Transverse colon (tissue), 4 donors: ENCODE results near the gene PI4KA. TPM values are rescaled to one million over a fixed set of nuclear protein-coding genes. Genes with fewer than 3 reads are reported as not detected.

ENCODE experiments used
- DNase-seq: peaks from one replicate; pipeline ENCODE4 v3.0.0-alpha.2; 2019
- H3K27ac ChIP-seq, 4 donors: fragments of 200-600 bp; sonication (generic); 2 replicates each; pipeline ENCODE4 v1.5.1; 2016 to 2018; ENCODE audit warnings: inconsistent platforms in 4 of 4
- H3K27me3 ChIP-seq: fragments of 200-600 bp; sonication (generic); 2 replicates; pipeline ENCODE4 v1.5.1; 2017; ENCODE audit warnings: inconsistent platforms
- H3K36me3 ChIP-seq, 4 donors: fragments of 200-600 bp; sonication (generic); 2 replicates each; pipeline ENCODE4 v1.5.1; 2017 to 2019; ENCODE audit warnings: inconsistent platforms in 4 of 4
- H3K4me1 ChIP-seq, 4 donors: fragments of 200-600 bp; sonication (generic); 2 replicates each; pipeline ENCODE4 v1.5.1; 2017 to 2020; ENCODE audit warnings: inconsistent platforms in 4 of 4
- H3K4me3 ChIP-seq, 4 donors: fragments of 200-600 bp; sonication (generic); 1 replicate in 1 of 4; 2 replicates in 3 of 4; pipeline versions ENCODE4 v1.5.1 to v1.6.1; 2017 to 2019; ENCODE audit warnings: inconsistent platforms in 4 of 4
- H3K9me3 ChIP-seq, 2 donors: fragments of 200-600 bp; sonication (generic); 2 replicates each; pipeline ENCODE4 v1.5.1; 2017 to 2019; ENCODE audit warnings: inconsistent platforms in 2 of 2
- CTCF ChIP-seq, 5 experiments: fragments of 200-600 bp in 3 of 5; fragments of 450-650 bp in 2 of 5; sonication (generic) in 3 of 5; IDR thresholded peaks; 1 replicate in 2 of 5; 2 replicates in 3 of 5; pipeline ENCODE4 v1.5.1; 2016 to 2017; ENCODE audit warnings: antibody characterized with exemption in 5 of 5, inconsistent platforms in 3 of 5, mild to moderate bottlenecking in 2 of 5, moderate library complexity in 1 of 5
- EP300 ChIP-seq: sonication (generic); formaldehyde crosslinking; IDR thresholded peaks from one replicate; pipeline ENCODE4 v1.6.1; 2017; ENCODE audit warnings: antibody characterized with exemption, low read depth
- POLR2A ChIP-seq: fragments of 450-650 bp; IDR thresholded peaks from one replicate; pipeline ENCODE4 v1.6.1; 2016; ENCODE audit warnings: antibody characterized with exemption, mild to moderate bottlenecking, moderate library complexity
- POLR2AphosphoS5 ChIP-seq, 3 donors: sonication (generic); formaldehyde crosslinking; IDR thresholded peaks; one replicate each; pipeline ENCODE4 v1.6.1; 2016; ENCODE audit warnings: antibody characterized with exemption in 3 of 3
- WGBS, 2 donors: methylation state at CpG; one replicate each; pipeline ENCODE4 v1.1.5; 2018; ENCODE audit warnings: low coverage in 1 of 2; 5-methylcytosine and 5-hydroxymethylcytosine counted together
- in situ Hi-C, 4 donors: fragments of 200-750 bp; cut with MboI; loops; one replicate each; pipeline versions ENCODE4 v1.15.0 to v1.15.1; 2017; ENCODE audit warnings: low sequenced_read_pairs in 3 of 4, low pct_ligation_motif_present in 1 of 4, low pct_unique_long_range_greater_than_20kb in 1 of 4
- intact Hi-C: fragments of 100-400 bp; cut with DNase I; formaldehyde crosslinking; loops from one replicate; pipeline ENCODE4 v1.15.1; 2023; ENCODE audit warnings: low total_unique reads
- total RNA-seq, 4 donors: library from RNA; depleted of rRNA; stranded (reverse); fragments of >200 nt; gene quantifications; one replicate each; pipeline ENCODE4 v1.1.0, GENCODE V29; 2016

PI4KA gene
- 100 to 1,000 TPM in 2 of 4 donors, 10 to 100 TPM in 2; 90.8 to 126 (median 109) TPM for total RNA-seq

DNA sequence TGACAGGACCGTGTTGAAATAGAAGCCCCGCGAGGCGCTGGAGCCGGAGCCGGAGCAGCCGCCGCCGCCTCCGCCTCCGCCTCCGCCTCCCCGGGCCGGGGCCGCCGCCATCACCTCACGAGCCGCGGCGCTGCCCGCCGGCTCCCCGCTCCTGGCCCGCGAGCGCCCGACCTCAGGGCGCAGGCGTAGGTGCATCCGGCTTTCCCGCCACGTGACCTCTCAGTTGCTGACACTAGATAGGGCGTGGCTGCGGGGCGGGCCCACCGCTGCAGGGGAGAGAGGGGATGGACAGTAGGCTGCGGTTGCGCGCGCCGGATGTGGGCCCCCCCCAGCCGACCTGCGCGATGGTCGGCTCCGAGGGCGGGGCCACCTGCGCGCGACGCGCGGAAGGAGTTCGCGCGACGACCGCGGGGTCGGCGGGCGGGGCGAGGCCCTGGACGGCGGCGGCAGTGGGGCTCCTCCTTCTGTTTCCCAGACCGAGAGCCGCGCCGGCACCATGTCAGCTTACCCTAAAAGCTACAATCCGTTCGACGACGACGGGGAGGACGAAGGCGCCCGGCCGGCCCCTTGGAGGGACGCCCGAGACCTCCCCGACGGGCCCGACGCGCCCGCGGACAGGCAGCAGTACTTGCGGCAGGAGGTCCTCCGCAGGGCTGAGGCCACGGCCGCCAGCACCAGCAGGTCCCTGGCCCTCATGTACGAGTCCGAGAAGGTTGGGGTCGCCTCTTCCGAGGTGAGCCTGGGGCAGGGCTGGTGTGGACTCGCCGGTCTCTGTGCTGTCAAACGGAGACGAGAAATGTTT lies at the start of gene PI4KA, which contains the start of gene SNAP29:
Gene PI4KA, minus strand, starts transcription at position 197 of the 802 bp plus-strand sequence. Its CDS starts 86 bp downstream, at position 111.
Gene SNAP29, plus strand, starts transcription at position 393 of the 802 bp plus-strand sequence. Its CDS starts 104 bp downstream, at position 497.
- peak; percentile 99 for DNase-seq
- Histone ChIP-seq H3K27ac (peak within 1 kb of the TSS; percentile 92 to 97 (median 94)), H3K36me3 (no peaks in the 10 kb centered on the region), H3K9me3 (no peaks in the 10 kb centered on the region), H3K4me1 (peaks cover 9 to 47% (median 30%) of the 10 kb centered on the region in 4 donors), H3K4me3 (peak within 1 kb of the TSS; percentile 76 to 90 (median 86)), H3K27me3 (no peaks in the 10 kb centered on the region)
- intact Hi-C loops (no loop called here), in situ Hi-C loops (no loop called here)
- 0% methylated on average over 95 of the region's 100 CpGs; no CpG with 5 or more reads in 1 of the 2 donors for WGBS, 2 donors
- no peak for TF ChIP-seq EP300
- peak in 1 of 5 experiments; percentile 35 for TF ChIP-seq CTCF (IDR thresholded peaks at IDR 0.05)
- TF ChIP-seq POLR2A, result peak; percentile 80
- TF ChIP-seq POLR2AphosphoS5 (IDR thresholded peaks at IDR 0.05), result peak; percentile 69 to 93 (median 90)

- TF ChIP-seq EP300, result no peak
- no peak for TF ChIP-seq POLR2AphosphoS5 (IDR thresholded peaks at IDR 0.05)
- TF ChIP-seq POLR2A, result no peak
- TF ChIP-seq CTCF (IDR thresholded peaks at IDR 0.05), result no peak
- H3K27ac ChIP-seq, result no peak overlapping the region
- H3K4me3 ChIP-seq, result no peak overlapping the region
- no peaks in the 10 kb centered on the region for H3K27me3 ChIP-seq
- no peak for DNase-seq
- intact Hi-C loops, result no loop called here
- no peaks in the 10 kb centered on the region for H3K36me3 ChIP-seq
- 78 to 85% methylated on average over 3 of the region's 3 CpGs for WGBS, 2 donors
- H3K4me1 ChIP-seq, result no peaks in the 10 kb centered on the region
- in situ Hi-C loops, result no loop called here
- H3K9me3 ChIP-seq, result no peaks in the 10 kb centered on the region
These were observed 47.8 kb upstream of the PI4KA start for GRCh38 chr22:20906387-20906767.

DNA sequence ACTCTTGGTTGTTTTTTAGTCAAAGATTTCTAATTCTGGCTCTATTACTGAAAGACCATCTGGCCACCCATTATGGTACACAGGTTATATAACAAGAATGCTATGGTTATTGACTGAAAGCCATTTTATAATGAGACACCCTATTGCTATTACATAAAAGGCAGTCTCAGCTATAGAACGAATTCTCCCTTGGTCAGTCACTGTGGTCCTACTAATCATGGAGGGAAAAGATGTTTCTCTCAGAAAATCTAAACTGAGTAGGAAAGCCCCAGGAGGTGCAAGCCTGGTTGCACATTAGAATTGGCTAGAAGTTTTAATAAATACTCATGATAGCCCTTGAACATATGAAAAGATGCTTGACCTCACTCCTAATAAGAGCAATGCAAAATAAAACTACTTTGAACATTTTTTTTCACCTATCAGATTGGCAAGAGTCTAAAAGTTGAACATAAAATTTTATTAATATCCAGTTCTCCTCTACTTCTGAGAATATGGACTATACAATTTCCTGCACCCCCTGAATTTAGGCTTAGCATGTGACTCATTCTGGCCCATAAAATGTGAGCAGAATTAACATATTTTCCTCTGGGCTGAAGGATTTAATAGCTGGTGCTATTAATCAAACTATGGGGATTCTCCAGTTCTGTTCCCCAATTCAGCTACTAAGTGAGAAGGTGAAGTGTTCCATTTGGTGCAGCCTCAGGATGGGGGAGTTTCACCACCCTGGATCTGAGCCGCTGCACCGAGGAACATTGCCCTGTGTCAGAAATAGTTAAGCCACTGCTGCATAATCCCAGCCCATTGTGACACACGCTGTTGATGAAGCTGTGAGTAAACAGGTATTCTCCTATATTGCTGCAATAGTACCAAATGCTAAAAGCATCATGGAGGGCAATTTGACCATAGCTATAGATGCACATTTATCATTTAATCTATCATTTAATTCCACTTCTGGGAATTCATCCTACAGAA lies 47.1 kb upstream of the PI4KA start:
- Histone ChIP-seq H3K9me3 (no peaks in the 10 kb centered on the region), H3K27me3 (no peaks in the 10 kb centered on the region), H3K4me3 (no peak overlapping the region), H3K36me3 (no peaks in the 10 kb centered on the region), H3K4me1 (no peaks in the 10 kb centered on the region), H3K27ac (no peak overlapping the region)
- intact Hi-C loops, result no loop called here
- no peak for DNase-seq
- 69 to 86% methylated on average over 1 to 4 of the region's 4 CpGs for WGBS, 2 donors
- in situ Hi-C loops, result no loop called here
- TF ChIP-seq POLR2AphosphoS5 (IDR thresholded peaks at IDR 0.05) (no peak), CTCF (IDR thresholded peaks at IDR 0.05) (no peak), EP300 (no peak), POLR2A (no peak)

- Histone ChIP-seq H3K27me3 (no peaks in the 10 kb centered on the region), H3K27ac (no peak overlapping the region), H3K4me1 (no peaks in the 10 kb centered on the region), H3K36me3 (no peaks in the 10 kb centered on the region), H3K9me3 (no peaks in the 10 kb centered on the region), H3K4me3 (no peak overlapping the region)
- no peak for DNase-seq
- 70 to 81% methylated on average over 2 to 3 of the region's 3 CpGs for WGBS, 2 donors
- in situ Hi-C loops (no loop called here), intact Hi-C loops (no loop called here)
- TF ChIP-seq POLR2AphosphoS5 (IDR thresholded peaks at IDR 0.05), result no peak
- TF ChIP-seq EP300, result no peak
- TF ChIP-seq CTCF (IDR thresholded peaks at IDR 0.05), result no peak
- TF ChIP-seq POLR2A, result no peak
These were observed 46.4 kb upstream of the PI4KA start for GRCh38 chr22:20904980-20905355.
